Inferior parietal cortex (tissue), 1 donor: ENCODE measurements around the gene TNK2.
"Not testable (repeated sequence)": the region's sequence is repeated elsewhere in the genome, so short reads cannot be mapped to it uniquely, and the experiment has no call there.

Experiments used
- DNase-seq: peaks from one replicate; pipeline ENCODE4 v3.0.0-alpha.2; 2016; ENCODE audit errors: extremely low spot score

TNK2 gene

GRCh38 chr3:195885036-195885891 is 23.1 kb downstream of the TNK2 start:
- DNase-seq = no peak

DNA sequence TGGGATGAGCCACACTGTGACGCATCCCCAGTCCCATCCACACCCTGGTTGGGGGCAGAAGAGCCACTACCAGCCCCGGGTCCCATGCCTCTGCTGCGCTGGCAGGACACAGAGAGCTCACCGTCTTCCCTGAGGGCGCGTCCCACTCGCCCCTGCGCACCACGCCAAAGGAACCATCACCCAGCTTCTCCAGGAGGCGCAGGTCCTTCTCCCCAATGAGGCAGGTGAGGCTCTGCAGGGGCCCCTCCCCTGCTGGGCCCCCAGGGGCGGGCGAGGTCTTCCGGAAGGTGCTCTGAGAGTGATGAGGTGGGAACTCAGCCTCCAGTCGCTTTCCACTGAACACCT is 23.7 kb downstream of the TNK2 start:
- no peak for DNase-seq

DNA sequence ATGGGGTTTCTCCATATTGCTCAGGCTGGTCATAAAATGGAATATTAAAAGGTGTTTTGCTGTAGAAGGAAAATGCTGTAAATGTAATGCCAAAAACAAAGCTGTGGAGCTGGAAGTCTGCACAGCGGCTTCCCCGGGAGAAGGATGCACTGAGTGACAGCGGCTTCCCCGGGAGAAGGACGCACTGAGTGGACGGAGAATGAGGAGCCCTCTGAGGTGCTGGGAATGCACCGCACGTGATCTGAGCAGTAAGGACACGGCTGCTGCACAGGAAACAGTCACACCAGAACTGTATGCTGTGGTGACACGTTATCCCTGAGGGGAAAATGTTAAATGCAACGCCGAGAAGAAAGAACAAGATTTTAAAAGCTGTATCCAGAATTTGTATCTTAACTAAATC is 24.6 kb downstream of the TNK2 start:
- DNase-seq = no peak

DNA sequence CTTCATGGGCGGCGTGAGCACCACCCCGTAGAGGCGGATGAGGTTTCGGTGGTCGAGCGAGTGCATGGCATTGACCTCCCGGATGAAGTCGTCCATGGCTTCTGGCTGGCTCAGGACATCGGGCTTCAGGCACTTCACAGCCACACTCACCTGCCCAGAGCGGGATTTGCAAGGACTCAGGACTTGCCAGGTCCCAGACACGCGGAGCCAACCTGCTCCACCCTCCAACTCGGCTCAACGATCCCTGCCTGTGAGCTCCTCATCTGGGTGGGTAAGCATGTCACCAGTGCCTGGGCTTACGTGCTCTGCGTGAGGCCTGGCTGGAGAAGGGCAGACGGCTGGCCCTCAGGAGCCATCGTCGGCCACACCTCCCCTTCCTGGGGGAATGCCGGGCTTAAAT is 25.2 kb downstream of the TNK2 start:
- no peak for DNase-seq

DNA sequence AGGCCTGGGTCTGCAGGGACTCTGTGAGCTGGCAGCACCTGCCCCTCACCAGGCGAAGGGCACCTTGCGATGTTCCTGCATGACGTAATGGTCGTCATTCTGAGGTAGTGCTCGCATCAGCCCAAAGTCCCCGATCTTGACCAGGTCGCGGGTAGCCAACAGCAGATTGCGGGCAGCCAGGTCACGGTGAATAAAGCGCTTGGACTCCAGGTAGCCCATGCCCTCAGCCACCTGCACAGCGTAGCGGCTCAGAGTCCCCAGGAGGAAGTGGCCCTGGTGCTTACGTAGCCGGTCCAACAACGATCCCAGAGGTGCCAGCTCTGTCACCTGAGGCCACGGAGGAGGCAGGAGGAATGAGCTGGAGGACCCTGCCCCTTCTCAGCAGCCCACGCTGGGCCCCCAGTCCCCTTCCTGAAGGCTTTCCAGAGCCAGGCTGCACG is 26.3 kb downstream of the TNK2 start:
- DNase-seq = no peak

DNA sequence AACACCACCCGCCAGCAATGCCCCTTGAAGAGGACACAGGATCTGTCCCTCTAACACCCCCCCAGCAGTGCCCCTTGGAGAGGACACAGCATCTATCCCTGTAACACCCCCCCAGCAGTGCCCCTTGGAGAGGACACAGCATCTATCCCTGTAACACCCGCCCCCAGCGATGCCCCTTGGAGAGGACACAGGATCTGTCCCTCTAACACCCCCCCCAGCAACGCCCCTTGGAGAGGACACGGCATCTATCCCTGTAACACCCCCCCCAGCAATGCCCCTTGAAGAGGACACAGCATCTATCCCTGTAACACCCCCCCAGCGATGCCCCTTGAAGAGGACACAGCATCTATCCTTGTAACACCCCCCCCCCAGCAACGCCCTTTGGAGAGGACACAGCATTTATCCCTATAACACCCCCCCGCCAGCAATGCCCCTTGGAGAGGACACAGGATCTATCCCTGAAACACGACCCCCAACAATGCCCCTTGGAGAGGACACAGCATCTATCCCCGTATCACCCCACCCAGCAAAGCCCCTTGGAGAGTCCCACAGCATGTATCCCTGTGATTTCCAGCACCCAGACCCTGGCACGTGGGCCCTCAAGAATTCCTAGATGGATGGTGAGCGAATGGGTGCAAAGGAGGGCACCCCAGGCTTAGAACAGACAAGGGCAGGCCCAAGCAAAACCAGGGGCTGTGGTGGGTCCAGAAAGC is 26.9 kb downstream of the TNK2 start:
- DNase-seq = no peak

GRCh38 chr3:195880037-195880431 is 28.3 kb downstream of the TNK2 start:
- no peak for DNase-seq

DNA sequence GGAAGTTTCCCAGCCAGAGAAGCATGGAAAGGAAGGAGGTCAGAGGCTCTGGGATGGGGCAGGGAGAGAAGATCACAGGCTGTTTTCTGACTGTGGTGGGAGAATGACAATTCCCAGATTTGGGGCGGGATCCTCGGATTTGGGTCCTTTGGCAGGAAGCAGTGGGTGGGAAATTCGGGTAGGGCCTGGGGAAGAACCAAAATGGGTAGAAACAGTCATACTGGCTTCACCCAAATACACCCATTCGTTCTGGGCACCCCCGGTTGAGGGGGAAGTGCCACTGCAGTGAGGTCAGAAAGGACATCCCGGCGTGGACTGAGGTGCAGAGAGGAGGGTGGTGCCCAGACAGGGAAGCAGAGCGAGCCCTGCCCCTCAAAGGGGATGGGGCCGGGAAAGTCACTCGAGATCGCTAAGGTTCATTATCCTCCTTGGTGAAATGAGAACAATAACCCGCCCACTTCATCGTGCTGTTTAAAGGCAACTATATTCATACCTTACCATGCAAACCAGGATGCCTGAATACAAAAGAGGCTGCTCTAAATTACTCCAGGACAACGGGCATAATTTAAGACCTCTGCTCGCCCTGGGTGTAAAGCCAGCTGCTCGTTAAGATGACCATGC is 28.8 kb downstream of the TNK2 start:
- no peak for DNase-seq

DNA sequence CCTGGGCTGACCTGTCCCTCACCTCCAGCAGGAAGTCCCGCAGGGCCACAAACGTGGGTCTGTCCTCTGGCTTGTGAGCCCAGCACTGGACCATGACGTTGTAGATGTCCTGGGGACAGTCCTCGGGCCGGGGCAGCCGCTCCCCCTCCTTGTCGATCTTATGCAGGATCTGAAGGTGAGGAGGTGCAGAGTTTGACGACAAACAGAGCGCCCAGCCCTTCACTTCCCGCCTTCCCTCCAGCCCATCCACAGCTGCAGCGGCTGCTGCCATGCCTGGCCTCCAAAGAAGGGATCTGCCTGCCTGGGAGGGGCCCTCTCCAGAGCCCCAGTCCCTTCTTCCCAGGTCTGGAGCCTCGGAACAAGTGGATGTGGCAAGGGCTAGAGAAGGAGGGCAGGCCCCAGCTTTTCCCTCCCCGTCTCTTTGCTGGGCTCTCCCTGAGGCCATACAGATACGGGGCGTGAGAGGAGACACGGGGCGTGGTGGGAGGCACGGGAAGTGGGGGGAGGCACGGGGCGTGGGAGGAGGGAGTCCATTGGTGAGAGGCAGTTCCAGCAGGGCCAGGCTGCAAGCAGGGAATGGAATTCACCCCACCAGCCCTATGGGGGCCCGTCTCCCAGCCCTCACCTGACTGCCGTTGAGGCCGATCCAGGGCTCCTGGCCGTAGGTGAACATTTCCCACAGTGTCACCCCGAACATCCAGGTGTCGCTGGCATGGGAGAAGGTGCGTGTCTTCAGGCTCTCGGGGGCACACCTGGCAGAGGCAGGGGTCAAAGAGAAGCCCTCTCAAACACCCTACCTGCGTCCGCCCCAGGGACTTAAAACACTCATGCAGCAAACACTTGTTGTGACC is 29.7 kb downstream of the TNK2 start:
- DNase-seq = no peak

GRCh38 chr3:195877767-195878423 is 30.5 kb downstream of the TNK2 start:
- DNase-seq = no peak

- no peak for DNase-seq
Observed at GRCh38 chr3:195877136-195877715, 31.1 kb downstream of the TNK2 start.

- no peak for DNase-seq
Observed at GRCh38 chr3:195876297-195877064, 31.9 kb downstream of the TNK2 start.

- DNase-seq = no peak
Observed at GRCh38 chr3:195875482-195876236, 32.7 kb downstream of the TNK2 start.

- no peak for DNase-seq
Observed at GRCh38 chr3:195873971-195874370, 34.4 kb downstream of the TNK2 start.

- no peak for DNase-seq
Observed at GRCh38 chr3:195873281-195873887, 35.0 kb downstream of the TNK2 start.

DNA sequence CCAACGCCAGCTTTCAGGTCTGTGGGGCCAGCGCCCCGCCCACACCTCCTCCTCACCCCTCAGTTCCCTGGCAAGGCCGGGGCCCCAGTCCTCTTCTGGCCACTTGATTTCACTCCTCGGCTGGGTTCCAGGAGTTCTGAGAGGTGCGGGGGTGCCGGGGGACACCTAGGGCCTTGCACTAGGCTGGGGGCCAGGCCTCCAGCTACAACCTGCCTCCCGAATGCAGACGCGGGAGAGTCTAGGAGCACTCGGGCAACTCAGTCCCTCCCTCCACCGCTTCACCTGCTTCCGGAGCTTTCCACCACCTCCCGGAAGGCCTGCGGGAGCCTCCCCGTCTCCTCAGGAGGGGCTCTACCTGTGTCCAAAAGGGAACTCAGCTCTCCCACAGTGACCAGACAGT is 35.6 kb downstream of the TNK2 start:
- no peak for DNase-seq

GRCh38 chr3:195872097-195872496 is 36.3 kb downstream of the TNK2 start:
- no peak for DNase-seq

DNA sequence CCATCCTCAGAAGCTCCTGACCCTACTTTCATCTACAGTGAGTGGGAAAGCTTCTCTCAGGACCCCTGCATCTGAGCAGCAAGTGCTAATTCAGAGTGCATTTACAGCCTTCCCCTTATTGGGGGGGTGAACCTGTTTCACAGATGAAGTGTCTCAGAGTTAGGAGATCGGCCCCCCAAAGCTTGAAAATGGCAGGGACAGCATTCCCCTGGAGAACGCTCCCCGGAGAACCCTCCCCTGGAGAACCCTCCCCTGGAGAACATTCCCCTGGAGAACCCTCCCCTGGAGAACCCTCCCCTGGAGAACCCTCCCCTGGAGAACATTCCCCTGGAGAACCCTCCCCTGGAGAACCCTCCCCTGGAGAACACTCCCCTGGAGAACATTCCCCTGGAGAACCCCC is 36.7 kb downstream of the TNK2 start:
- not testable (repeated sequence) for DNase-seq

- no peak for DNase-seq
Observed at GRCh38 chr3:195870937-195871336, 37.4 kb downstream of the TNK2 start.
